GM21723 (cell line): ENCODE measurements around the gene TSPAN11.
"Not testable (repeated sequence)": the region's sequence is repeated elsewhere in the genome, so short reads cannot be mapped to it uniquely, and the experiment has no call there.

ENCODE experiments used
- ATAC-seq: cut with Tn5 transposase; IDR thresholded peaks from one replicate; pipeline ENCODE4 v1.9.1; 2021; ENCODE audit warnings: mild to moderate bottlenecking, moderate library complexity; ENCODE audit not compliant: unreplicated experiment

TSPAN11 gene

DNA sequence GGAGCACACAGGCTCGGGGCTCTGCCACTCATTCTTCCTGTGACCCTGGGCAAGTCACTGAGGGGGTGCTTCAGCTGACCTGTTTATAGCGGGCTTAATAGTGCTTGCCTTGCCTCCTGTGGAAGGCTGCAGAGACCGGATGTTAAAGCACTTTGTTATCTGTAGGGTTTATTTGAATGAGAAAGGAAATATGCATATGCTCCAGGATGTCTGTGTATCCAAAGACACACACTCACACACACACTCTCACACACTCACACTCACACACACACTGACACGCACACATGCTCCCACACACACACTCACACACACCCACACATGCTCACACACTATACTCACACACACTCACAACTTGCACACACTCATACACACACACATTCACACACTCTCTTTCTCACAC lies 91.0 kb downstream of the TSPAN11 start:
- no peak for ATAC-seq

GRCh38 chr12:31018106-31018789 lies 91.7 kb downstream of the TSPAN11 start:
- no peak for ATAC-seq

GRCh38 chr12:31018790-31019505 lies 92.4 kb downstream of the TSPAN11 start:
- ATAC-seq: no peak

- ATAC-seq: no peak
These were observed 93.0 kb downstream of the TSPAN11 start for GRCh38 chr12:31019561-31019960.

- no peak for ATAC-seq
These were observed 93.4 kb downstream of the TSPAN11 start for GRCh38 chr12:31019976-31020375.

GRCh38 chr12:31020385-31021166 lies 94.0 kb downstream of the TSPAN11 start:
- ATAC-seq: no peak

GRCh38 chr12:31021181-31021580 lies 94.6 kb downstream of the TSPAN11 start:
- no peak for ATAC-seq

- no peak for ATAC-seq
These were observed 95.4 kb downstream of the TSPAN11 start for GRCh38 chr12:31021809-31022494.

DNA sequence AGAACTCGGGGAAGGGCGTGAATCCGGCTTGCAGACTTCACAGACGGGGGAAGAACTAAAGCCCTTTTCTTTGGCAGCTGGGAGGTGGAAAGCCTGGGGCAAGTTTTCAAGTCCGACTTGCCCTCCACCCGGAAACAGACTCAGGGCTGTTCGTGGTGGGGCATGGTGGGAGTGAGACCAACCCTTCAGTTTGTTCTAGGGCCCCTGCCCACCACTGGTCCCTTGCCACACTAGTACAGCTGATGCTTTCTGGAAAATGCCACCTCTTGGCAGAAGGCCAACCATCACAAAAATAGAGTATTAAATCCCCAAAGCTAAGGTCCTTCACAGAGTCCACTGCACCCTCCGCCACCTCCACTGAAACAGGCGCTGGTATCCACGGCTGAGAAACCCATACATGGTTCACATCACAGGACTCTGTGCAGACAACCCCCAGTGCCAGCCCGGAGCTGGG lies 96.8 kb downstream of the TSPAN11 start:
- no peak for ATAC-seq

GRCh38 chr12:31026202-31026601 lies 99.7 kb downstream of the TSPAN11 start:
- ATAC-seq: no peak

- ATAC-seq: not testable (repeated sequence)
These were observed 100.5 kb downstream of the TSPAN11 start for GRCh38 chr12:31027006-31027405.

GRCh38 chr12:31029468-31029867 lies 102.9 kb downstream of the TSPAN11 start:
- no peak for ATAC-seq

DNA sequence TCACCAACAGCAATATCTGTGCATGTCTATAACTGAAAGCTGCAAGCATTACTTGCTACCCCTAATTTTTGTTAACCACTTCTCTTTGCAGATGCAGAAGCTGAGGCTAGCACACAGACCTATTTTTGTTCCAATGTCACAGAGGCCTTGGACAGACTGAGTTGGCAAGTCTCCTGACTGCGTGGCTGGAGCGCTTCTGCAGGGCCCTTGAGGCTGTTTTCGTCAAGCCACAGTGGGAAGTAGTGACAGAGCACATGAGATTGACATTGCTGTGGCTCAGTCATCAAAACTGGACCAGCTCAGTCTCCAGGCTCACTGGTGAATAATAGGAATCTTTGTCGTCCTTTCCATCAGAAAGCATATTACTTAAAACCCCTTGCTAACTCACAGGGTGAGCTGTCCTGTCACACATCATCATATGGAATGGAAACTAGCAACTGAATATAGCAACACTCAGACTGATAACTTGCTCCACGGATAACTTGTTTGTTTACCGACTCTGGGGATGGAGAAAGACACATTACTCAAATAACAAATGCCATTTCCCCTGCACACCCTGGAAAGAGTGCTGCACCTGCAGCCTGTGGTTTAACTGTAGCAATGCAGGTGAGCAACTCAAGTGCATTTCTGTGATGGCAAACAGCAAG lies 103.5 kb downstream of the TSPAN11 start:
- no peak for ATAC-seq

DNA sequence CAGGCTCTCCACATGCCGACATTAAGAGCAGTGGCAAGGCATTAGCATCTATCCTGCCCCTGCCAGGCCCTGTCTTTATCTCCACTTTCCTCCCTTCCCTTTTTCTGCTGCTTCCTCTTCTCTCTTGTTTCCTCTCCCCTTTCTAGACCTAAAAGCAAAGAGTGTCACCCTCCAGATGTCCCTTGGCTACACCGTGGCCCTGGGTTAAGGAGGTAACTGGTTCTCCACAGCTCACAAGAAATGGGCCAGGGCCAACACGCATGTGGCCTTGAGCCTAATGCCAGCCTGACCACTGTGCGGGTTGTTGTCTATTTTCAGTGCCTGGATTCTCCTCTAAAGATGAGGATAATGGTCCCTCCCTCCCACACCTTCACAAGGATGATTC lies 105.4 kb downstream of the TSPAN11 start:
- no peak for ATAC-seq

GRCh38 chr12:31033146-31033545 lies 106.6 kb downstream of the TSPAN11 start:
- no peak for ATAC-seq

DNA sequence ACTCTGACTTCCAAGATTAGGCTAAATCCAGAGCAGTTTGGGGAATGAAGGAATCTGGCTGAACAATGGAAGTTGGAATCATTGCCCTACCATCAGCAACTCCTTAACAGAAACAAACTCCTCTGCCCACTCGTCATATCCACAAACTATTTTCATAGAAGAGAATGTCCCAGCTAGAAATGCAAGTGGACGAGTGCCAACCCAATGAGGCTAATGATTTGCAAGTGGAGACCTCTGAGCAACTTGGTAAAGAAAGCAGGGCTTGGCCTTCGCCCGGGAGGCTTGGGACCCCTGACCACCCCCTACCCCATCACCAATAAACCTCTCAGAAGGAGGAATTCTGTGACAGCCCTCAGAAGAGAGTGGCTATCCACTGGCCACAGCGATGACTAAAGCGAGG lies 107.1 kb downstream of the TSPAN11 start:
- no peak for ATAC-seq

DNA sequence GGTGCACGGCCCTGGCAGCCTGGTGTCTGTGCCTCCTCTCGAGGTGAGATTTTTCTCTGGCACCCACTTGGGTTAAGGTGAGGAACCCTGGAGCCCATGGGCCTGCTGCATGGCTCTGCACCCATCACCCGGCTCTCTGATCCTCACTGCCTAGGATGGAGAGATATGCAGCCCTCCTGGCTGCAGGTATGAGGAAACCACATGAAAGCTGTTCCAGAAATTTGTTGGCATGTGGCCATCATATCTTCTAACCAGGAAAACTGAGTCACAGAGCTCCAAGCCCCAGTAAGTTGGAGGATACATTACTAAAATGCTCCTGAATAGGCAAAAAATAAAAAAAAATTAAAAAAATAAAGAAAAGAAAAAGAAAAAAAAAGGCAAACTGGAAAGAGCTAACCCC lies 107.8 kb downstream of the TSPAN11 start:
- no peak for ATAC-seq

DNA sequence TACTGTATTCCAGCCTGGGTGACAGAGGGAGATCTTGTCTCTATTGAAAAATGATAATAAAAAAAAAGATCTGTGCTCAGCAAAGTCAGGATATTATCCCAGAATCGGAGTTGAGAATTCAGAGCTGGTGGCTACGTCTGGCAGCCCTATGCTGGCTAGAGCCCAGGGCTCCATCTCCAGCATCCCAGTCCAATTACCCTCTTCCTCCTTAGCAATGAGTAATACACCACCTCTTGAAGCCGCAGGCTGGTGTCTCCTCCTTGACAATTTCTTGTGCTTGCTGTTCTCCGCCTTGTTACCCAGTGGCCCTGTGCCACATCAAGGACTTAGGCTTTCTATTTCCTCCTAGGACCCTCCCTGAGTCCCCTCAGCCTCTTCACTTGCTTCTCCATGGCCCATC lies 108.7 kb downstream of the TSPAN11 start:
- no peak for ATAC-seq

- no peak for ATAC-seq
These were observed 109.6 kb downstream of the TSPAN11 start for GRCh38 chr12:31035967-31036665.

DNA sequence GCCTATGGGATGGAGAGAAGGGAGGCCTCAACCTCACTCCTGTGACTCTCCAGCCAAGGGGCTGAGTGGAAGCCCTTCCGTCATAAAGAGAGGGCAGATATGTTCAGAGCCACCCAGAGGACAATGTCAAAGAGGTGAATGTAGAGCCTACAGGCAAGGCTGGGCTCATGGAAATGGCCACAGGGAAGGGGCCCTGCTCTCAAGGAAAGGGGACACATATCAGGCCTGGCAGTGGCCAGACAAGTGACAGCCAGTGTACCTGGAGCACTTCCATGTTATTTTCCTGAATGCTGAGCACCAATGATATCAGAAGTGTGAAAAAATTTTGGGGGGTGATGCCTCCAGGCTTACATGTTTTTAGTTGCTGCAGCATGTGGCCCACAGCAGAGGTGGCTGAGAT lies 110.5 kb downstream of the TSPAN11 start:
- no peak for ATAC-seq
